HepG2 (cell line): Measurements from ENCODE around the gene NRL. TPM values are rescaled to one million over a fixed set of nuclear protein-coding genes. Genes with fewer than 3 reads are reported as not detected.

Experiments used
- ARHGAP35 ChIP-seq: sonication (generic); formaldehyde crosslinking; IDR thresholded peaks from 2 replicates; pipeline ENCODE4 v1.9.0; 2022; ENCODE audit warnings: mild to moderate bottlenecking, inconsistent platforms, moderate library complexity, missing genetic modification reagents, borderline replicate concordance
- CHD2 ChIP-seq: IDR thresholded peaks from 2 replicates; pipeline ENCODE4 v1.6.1; 2011; ENCODE audit warnings: low read depth, low read length, improper control_type of control experiment
- FOXK1 ChIP-seq: sonication (generic); formaldehyde crosslinking; IDR thresholded peaks from 2 replicates; pipeline ENCODE4 v1.4.0; 2020; ENCODE audit warnings: low read depth, missing genetic modification reagents, borderline replicate concordance
- HOMEZ ChIP-seq: IDR thresholded peaks from 2 replicates; pipeline ENCODE4 v1.6.1; 2016; ENCODE audit warnings: low read depth
- ONECUT2 ChIP-seq: sonication (generic); formaldehyde crosslinking; IDR thresholded peaks from 2 replicates; pipeline ENCODE4 v1.4.0; 2020; ENCODE audit warnings: missing genetic modification reagents
- PHF8 ChIP-seq: sonication (generic); formaldehyde crosslinking; IDR thresholded peaks from 2 replicates; pipeline ENCODE4 v1.5.0; 2020; ENCODE audit warnings: missing genetic modification reagents
- RBM39 ChIP-seq: fragments of 200-400 bp; formaldehyde crosslinking; IDR thresholded peaks from one replicate; pipeline ENCODE4 v1.6.1; 2018; ENCODE audit warnings: antibody characterized with exemption, mild to moderate bottlenecking, low read depth, low read length; ENCODE audit not compliant: poor library complexity, severe bottlenecking
- RFX1 ChIP-seq: fragments of 450-650 bp; IDR thresholded peaks from 2 replicates; pipeline ENCODE4 v1.6.1; 2017
- TIGD3 ChIP-seq: sonication (generic); formaldehyde crosslinking; IDR thresholded peaks from 2 replicates; pipeline ENCODE4 v1.5.1; 2020; ENCODE audit warnings: mild to moderate bottlenecking, missing genetic modification reagents, borderline replicate concordance
- TRAFD1 ChIP-seq: sonication (generic); formaldehyde crosslinking; IDR thresholded peaks from 2 replicates; pipeline ENCODE4 v1.5.1; 2020; ENCODE audit warnings: missing genetic modification reagents, mild to moderate bottlenecking, borderline replicate concordance
- ZNF276 ChIP-seq: sonication (generic); formaldehyde crosslinking; IDR thresholded peaks from 2 replicates; pipeline ENCODE4 v1.4.0; 2020; ENCODE audit warnings: mild to moderate bottlenecking, low read depth, missing genetic modification reagents
- polyA plus RNA-seq, 8 experiments: library from polyadenylated mRNA; depleted of rRNA in 3 of 8; stranded (reverse) in 7 of 8; unstranded in 1 of 8; fragments of >200 nt; fragmentation: Illumina TruSeq in 4 of 8; extraction: Trizol in 4 of 8; gene quantifications; 2 replicates each; pipeline versions ENCODE4 v1.2.1 to v1.2.3, GENCODE V29; 2011 to 2016; ENCODE audit warnings: low read depth in 4 of 8, missing spikeins in 1 of 8, mixed read lengths in 1 of 8; ENCODE audit not compliant: insufficient read depth in 1 of 8
- total RNA-seq, 5 experiments: library from RNA; depleted of rRNA; stranded (reverse); fragments of >200 nt; fragmentation: Illumina TruSeq; extraction: Trizol; gene quantifications; 2 replicates each; pipeline ENCODE4 v1.2.3, GENCODE V29; 2016; ENCODE audit warnings: low read depth in 1 of 5
- TF ChIP-seq, protein P1 (sequence below): fragments of 450-650 bp; IDR thresholded peaks from 2 replicates; pipeline ENCODE4 v1.6.1; 2017
- TF ChIP-seq, protein P2 (sequence below): sonication (generic); formaldehyde crosslinking; IDR thresholded peaks from 2 replicates; pipeline ENCODE4 v1.4.0; 2020; ENCODE audit warnings: missing genetic modification reagents
- TF ChIP-seq, protein P3 (sequence below): IDR thresholded peaks from 2 replicates; pipeline ENCODE4 v1.6.1; 2016; ENCODE audit warnings: mild to moderate bottlenecking

Gene NRL
- total and polyA plus RNA-seq, 2 of the 13 experiments (the other 11 are each of a cell fraction or from before 2014, with no cell fraction given): 2.5 to 4.7 TPM

GRCh38 chr14:24095271-24096068 lies 19.3 kb downstream of the NRL start (continued):
- TF ChIP-seq, protein P1, sequence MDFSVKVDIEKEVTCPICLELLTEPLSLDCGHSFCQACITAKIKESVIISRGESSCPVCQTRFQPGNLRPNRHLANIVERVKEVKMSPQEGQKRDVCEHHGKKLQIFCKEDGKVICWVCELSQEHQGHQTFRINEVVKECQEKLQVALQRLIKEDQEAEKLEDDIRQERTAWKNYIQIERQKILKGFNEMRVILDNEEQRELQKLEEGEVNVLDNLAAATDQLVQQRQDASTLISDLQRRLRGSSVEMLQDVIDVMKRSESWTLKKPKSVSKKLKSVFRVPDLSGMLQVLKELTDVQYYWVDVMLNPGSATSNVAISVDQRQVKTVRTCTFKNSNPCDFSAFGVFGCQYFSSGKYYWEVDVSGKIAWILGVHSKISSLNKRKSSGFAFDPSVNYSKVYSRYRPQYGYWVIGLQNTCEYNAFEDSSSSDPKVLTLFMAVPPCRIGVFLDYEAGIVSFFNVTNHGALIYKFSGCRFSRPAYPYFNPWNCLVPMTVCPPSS: no peak
- TF ChIP-seq, protein P2, sequence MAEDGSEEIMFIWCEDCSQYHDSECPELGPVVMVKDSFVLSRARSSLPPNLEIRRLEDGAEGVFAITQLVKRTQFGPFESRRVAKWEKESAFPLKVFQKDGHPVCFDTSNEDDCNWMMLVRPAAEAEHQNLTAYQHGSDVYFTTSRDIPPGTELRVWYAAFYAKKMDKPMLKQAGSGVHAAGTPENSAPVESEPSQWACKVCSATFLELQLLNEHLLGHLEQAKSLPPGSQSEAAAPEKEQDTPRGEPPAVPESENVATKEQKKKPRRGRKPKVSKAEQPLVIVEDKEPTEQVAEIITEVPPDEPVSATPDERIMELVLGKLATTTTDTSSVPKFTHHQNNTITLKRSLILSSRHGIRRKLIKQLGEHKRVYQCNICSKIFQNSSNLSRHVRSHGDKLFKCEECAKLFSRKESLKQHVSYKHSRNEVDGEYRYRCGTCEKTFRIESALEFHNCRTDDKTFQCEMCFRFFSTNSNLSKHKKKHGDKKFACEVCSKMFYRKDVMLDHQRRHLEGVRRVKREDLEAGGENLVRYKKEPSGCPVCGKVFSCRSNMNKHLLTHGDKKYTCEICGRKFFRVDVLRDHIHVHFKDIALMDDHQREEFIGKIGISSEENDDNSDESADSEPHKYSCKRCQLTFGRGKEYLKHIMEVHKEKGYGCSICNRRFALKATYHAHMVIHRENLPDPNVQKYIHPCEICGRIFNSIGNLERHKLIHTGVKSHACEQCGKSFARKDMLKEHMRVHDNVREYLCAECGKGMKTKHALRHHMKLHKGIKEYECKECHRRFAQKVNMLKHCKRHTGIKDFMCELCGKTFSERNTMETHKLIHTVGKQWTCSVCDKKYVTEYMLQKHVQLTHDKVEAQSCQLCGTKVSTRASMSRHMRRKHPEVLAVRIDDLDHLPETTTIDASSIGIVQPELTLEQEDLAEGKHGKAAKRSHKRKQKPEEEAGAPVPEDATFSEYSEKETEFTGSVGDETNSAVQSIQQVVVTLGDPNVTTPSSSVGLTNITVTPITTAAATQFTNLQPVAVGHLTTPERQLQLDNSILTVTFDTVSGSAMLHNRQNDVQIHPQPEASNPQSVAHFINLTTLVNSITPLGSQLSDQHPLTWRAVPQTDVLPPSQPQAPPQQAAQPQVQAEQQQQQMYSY (CRISPR knock-in tag): peak; percentile 16; the same call in 1 of the 2 replicates
- TF ChIP-seq ZNF276 (CRISPR knock-in tag) (peak; percentile 98), PHF8 (CRISPR knock-in tag) (peak; percentile 67), RFX1 (no peak), RBM39 (peak; percentile 87), ARHGAP35 (CRISPR knock-in tag) (peak; percentile 55; the same call in 1 of the 2 replicates), CHD2 (peak; percentile 39), FOXK1 (CRISPR knock-in tag) (peak; percentile 94), TRAFD1 (CRISPR knock-in tag) (peak; percentile 98), HOMEZ (peak; percentile 99), TIGD3 (peak; percentile 94; the same call in 1 of the 2 replicates), ONECUT2 (CRISPR knock-in tag) (peak; percentile 50)
- TF ChIP-seq, protein P3, sequence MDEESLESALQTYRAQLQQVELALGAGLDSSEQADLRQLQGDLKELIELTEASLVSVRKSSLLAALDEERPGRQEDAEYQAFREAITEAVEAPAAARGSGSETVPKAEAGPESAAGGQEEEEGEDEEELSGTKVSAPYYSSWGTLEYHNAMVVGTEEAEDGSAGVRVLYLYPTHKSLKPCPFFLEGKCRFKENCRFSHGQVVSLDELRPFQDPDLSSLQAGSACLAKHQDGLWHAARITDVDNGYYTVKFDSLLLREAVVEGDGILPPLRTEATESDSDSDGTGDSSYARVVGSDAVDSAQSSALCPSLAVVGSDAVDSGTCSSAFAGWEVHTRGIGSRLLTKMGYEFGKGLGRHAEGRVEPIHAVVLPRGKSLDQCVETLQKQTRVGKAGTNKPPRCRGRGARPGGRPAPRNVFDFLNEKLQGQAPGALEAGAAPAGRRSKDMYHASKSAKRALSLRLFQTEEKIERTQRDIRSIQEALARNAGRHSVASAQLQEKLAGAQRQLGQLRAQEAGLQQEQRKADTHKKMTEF (CRISPR knock-in tag): peak; percentile 99
